MCF 10A (cell line): ENCODE data around the gene ALPG. TPM values are rescaled to one million over a fixed set of nuclear protein-coding genes. Genes with fewer than 3 reads are reported as not detected.
"Not testable (repeated sequence)": the region's sequence is repeated elsewhere in the genome, so short reads cannot be mapped to it uniquely, and the experiment has no call there.

Source experiments
- BruUV-seq: library from RNA; stranded (reverse); fragments of 400-500 nt; replicated peaks from 2 replicates; lab custom pipeline; 2021; lab: Mats Ljungman, UMichigan
- CTCF ChIA-PET: fragments of 300-600 bp; sonication (Branson Sonifier 250); formaldehyde crosslinking; extraction: SDS; loops from one replicate; lab custom pipeline; 2021; ENCODE audit warnings: antibody characterized with exemption, inconsistent platforms; lab: Yijun Ruan, JAX
- POLR2A ChIA-PET: fragments of 300-600, 350-650 bp; sonication (Branson Sonifier 250); formaldehyde crosslinking; extraction: SDS; loops from one replicate; lab custom pipeline; 2020; ENCODE audit warnings: antibody characterized with exemption, inconsistent platforms; lab: Yijun Ruan, JAX
- DNase-seq: peaks from one replicate; pipeline ENCODE4 v3.0.0-alpha.2; 2018; ENCODE audit not compliant: unreplicated experiment
- H3K27ac Mint-ChIP-seq: one replicate; pipeline ENCODE4 v1.8.0; 2022; ENCODE audit warnings: mild to moderate bottlenecking, low read depth, mixed read lengths; ENCODE audit not compliant: unreplicated experiment
- H3K27me3 Mint-ChIP-seq: one replicate; pipeline ENCODE4 v1.8.0; 2022; ENCODE audit warnings: mixed read lengths; ENCODE audit not compliant: insufficient read depth, unreplicated experiment
- H3K36me3 Mint-ChIP-seq: one replicate; pipeline ENCODE4 v1.8.0; 2022; ENCODE audit warnings: mild to moderate bottlenecking, moderate library complexity, mixed read lengths; ENCODE audit not compliant: insufficient read depth, unreplicated experiment
- H3K4me1 Mint-ChIP-seq: one replicate; pipeline ENCODE4 v1.8.0; 2022; ENCODE audit warnings: mixed read lengths; ENCODE audit not compliant: insufficient read depth, unreplicated experiment
- H3K4me3 Mint-ChIP-seq: one replicate; pipeline ENCODE4 v1.8.0; 2022; ENCODE audit warnings: mild to moderate bottlenecking, moderate library complexity, mixed read lengths; ENCODE audit not compliant: unreplicated experiment
- H3K9me3 Mint-ChIP-seq: one replicate; pipeline ENCODE4 v1.8.0; 2022; ENCODE audit warnings: mixed read lengths; ENCODE audit not compliant: unreplicated experiment
- intact Hi-C: fragments of 100-400 bp; cut with micrococcal nuclease; formaldehyde crosslinking; loops from 2 replicates; pipeline ENCODE4 v1.14.1; 2022
- total RNA-seq: library from RNA; stranded (reverse); gene quantifications from 2 replicates; pipeline ENCODE4 v1.2.3, GENCODE V29; 2022
- TF ChIP-seq, protein P1 (sequence below): fragments of 200-600 bp; IDR thresholded peaks from one replicate; pipeline ENCODE4 v1.8.0; 2022; ENCODE audit warnings: antibody characterized with exemption, mild to moderate bottlenecking; ENCODE audit not compliant: unreplicated experiment

The ALPG gene
- total RNA-seq, 1 experiment from 2014 or later: not detected

DNA sequence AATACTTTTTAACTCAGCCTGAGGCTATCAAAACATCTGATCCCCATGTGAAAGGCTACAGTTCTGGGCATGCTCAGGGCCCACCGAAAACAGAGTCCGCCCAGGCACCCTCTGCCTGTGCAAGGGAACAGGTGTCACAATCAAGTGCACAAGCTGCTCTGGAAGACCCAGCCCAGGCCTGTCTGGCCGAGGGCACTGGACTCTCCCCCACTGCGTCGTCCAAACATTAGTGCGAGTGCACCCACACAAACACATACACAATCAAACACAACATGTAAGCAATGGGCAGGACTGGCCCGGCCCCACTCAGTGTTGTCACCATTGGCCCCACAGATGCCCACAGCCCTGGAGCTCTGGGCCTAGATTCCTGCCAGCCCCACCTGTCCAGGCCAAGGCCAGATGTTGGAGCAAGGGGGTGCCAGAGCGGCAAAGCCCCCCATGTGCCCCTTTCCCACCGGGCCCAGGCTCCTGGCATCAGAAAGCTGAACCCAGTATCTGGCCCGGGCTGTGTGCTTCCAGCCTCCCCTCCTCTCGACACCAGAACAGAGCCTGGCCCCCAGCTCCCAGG is 617 bp upstream of the ALPG start:
- TF ChIP-seq, protein P1, sequence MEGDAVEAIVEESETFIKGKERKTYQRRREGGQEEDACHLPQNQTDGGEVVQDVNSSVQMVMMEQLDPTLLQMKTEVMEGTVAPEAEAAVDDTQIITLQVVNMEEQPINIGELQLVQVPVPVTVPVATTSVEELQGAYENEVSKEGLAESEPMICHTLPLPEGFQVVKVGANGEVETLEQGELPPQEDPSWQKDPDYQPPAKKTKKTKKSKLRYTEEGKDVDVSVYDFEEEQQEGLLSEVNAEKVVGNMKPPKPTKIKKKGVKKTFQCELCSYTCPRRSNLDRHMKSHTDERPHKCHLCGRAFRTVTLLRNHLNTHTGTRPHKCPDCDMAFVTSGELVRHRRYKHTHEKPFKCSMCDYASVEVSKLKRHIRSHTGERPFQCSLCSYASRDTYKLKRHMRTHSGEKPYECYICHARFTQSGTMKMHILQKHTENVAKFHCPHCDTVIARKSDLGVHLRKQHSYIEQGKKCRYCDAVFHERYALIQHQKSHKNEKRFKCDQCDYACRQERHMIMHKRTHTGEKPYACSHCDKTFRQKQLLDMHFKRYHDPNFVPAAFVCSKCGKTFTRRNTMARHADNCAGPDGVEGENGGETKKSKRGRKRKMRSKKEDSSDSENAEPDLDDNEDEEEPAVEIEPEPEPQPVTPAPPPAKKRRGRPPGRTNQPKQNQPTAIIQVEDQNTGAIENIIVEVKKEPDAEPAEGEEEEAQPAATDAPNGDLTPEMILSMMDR: no peak
- Mint-ChIP-seq H3K36me3 (no peaks in the 10 kb centered on the region), H3K4me3 (no peak overlapping the region), H3K4me1 (no peaks in the 10 kb centered on the region), H3K9me3 (no peaks in the 10 kb centered on the region), H3K27me3 (peaks cover 12% of the 10 kb centered on the region), H3K27ac (no peak overlapping the region)
- ChIA-PET CTCF (interaction anchor here (0.6 to 0.7 kb wide), 2 partner anchors 21 to 24 kb away, joined by 3 read pairs; no protein-coding TSS in a partner anchor), POLR2A (interaction anchor here (0.6 kb wide), 1 partner anchor 11 kb away, joined by 3 read pairs; no protein-coding TSS in a partner anchor)
- BruUV-seq: no TSS peak
- no peak for DNase-seq
- intact Hi-C loops: no loop called here

DNA sequence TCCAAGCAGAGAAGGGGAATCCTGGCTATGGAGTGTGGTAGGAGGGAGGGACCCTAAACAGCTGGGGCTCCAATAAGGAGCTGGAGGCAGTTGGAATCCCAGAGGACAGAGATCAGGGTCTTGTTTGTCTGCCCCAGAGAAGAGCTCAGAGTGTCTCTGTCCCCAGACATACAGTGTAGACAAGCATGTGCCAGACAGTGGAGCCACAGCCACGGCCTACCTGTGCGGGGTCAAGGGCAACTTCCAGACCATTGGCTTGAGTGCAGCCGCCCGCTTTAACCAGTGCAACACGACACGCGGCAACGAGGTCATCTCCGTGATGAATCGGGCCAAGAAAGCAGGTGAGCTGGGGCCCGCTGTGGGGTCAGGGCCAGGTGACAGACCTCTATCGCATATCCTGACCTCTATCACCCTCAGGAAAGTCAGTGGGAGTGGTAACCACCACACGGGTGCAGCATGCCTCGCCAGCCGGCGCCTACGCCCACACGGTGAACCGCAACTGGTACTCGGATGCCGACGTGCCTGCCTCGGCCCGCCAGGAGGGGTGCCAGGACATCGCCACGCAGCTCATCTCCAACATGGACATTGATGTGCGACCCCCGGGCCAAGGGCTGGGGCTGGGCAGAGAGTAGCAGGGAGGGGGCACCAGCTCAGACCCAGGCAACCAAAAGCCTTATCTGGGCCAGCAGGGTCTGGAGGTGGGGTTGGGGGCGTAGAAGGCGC is 945 bp downstream of the ALPG start:
- H3K36me3 Mint-ChIP-seq, H3K4me3 Mint-ChIP-seq, BruUV-seq, H3K9me3 Mint-ChIP-seq, H3K27ac Mint-ChIP-seq, DNase-seq, intact Hi-C loops, POLR2A ChIA-PET, H3K4me1 Mint-ChIP-seq: not testable (repeated sequence)
- H3K27me3 Mint-ChIP-seq: peaks cover 23% of the 10 kb centered on the region
- CTCF ChIA-PET: interaction anchor here (0.6 kb wide), 1 partner anchor 267 kb away, joined by 3 read pairs; no protein-coding TSS in a partner anchor

DNA sequence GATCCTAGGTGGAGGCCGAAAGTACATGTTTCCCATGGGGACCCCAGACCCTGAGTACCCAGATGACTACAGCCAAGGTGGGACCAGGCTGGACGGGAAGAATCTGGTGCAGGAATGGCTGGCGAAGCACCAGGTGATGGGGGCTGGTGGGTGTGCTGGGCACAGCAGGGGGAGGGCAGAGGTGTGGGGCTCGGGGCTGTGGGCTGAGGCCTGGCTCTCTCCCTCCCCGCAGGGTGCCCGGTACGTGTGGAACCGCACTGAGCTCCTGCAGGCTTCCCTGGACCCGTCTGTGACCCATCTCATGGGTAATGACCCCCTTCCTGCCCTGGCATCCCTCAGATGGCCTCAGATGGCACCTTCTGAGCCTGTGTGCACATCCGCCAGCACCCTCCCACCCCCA is 1.6 kb downstream of the ALPG start:
- peaks cover 30% of the 10 kb centered on the region for H3K27me3 Mint-ChIP-seq
- H3K36me3 Mint-ChIP-seq, H3K27ac Mint-ChIP-seq, BruUV-seq, H3K4me3 Mint-ChIP-seq, H3K9me3 Mint-ChIP-seq, POLR2A ChIA-PET, intact Hi-C loops, H3K4me1 Mint-ChIP-seq, DNase-seq: not testable (repeated sequence)
- CTCF ChIA-PET: interaction anchor here (0.6 kb wide), 1 partner anchor 268 kb away, joined by 3 read pairs; no protein-coding TSS in a partner anchor

DNA sequence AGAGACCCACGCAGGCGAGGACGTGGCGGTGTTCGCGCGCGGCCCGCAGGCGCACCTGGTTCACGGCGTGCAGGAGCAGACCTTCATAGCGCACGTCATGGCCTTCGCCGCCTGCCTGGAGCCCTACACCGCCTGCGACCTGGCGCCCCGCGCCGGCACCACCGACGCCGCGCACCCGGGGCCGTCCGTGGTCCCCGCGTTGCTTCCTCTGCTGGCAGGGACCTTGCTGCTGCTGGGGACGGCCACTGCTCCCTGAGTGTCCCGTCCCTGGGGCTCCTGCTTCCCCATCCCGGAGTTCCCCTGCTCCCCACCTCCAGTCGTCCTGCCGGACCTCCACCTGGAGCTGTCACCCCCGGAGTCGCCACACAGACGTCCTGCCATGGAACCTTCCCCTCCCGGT is 3.0 kb downstream of the ALPG start:
- H3K27ac Mint-ChIP-seq, H3K36me3 Mint-ChIP-seq, POLR2A ChIA-PET, H3K4me1 Mint-ChIP-seq, H3K4me3 Mint-ChIP-seq, DNase-seq, intact Hi-C loops, H3K9me3 Mint-ChIP-seq, BruUV-seq: not testable (repeated sequence)
- CTCF ChIA-PET: interaction anchor here (0.7 kb wide), 1 partner anchor 10 kb away, joined by 3 read pairs; no protein-coding TSS in a partner anchor
- peaks cover 40% of the 10 kb centered on the region for H3K27me3 Mint-ChIP-seq

DNA sequence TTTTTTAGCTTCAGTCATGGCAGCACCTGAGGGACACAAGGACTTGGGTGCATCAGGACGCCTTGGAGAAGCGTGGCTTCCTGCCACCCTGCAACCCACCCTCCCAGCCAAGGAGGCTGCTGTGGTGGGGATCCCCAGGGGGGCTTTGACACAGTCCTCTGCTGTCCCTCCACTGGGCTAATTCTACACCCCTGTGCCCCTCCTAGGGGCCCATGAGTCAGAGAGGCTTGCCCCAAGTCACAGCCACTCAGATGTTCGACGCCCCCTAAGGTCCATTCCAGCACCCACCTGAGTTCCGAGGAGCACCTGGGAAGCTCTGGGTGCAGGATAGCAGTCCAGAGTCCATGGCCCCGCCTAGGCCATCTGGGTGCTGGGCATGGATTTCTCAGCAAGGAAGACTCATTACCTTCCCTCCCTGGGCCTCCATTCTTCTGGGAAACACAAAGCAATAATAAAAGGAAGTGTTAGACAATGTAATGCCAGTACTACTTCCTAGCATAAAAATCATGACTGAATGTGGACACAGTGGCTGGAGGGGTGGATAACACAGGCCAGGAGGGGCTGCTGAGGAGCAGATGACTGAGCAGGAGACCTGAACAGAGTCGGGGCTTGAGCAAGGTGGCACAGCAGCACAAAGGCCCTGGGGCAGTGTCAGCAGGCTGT is 3.7 kb downstream of the ALPG start:
- BruUV-seq: no TSS peak
- TF ChIP-seq, protein P1: no peak
- intact Hi-C loops: no loop called here
- no peaks in the 10 kb centered on the region for H3K9me3 Mint-ChIP-seq
- no peaks in the 10 kb centered on the region for H3K4me1 Mint-ChIP-seq
- DNase-seq: no peak
- H3K27me3 Mint-ChIP-seq: peaks cover 40% of the 10 kb centered on the region
- ChIA-PET POLR2A (no interaction called here), CTCF (interaction anchor here (0.7 to 1.5 kb wide), 2 partner anchors 10 to 77 kb away, joined by 3 to 4 read pairs; no protein-coding TSS in a partner anchor)
- no peak overlapping the region for H3K4me3 Mint-ChIP-seq
- H3K36me3 Mint-ChIP-seq: no peaks in the 10 kb centered on the region
- no peak overlapping the region for H3K27ac Mint-ChIP-seq
